Measurements from ENCODE around the gene KLHDC3.
"Not testable (repeated sequence)": the region's sequence is repeated elsewhere in the genome, so short reads cannot be mapped to it uniquely, and the experiment has no call there.

The KLHDC3 gene

GRCh38 chr6:43037197-43037596, 23.1 kb downstream of the KLHDC3 start:
- no peaks in the 10 kb centered on the region for H3K4me1 ChIP-seq (ENCODE audit: control insufficient read depth, insufficient read depth, low read length)
- H3K9ac ChIP-seq (ENCODE audit: low read length): no peak overlapping the region
- peaks cover 24% of the 10 kb centered on the region for H3K36me3 ChIP-seq (ENCODE audit: control insufficient read depth, insufficient read depth, low read length)
- no peaks in the 10 kb centered on the region for H3K27me3 ChIP-seq (ENCODE audit: control insufficient read depth, insufficient read depth, low read length)
- no peak overlapping the region for H3K27ac ChIP-seq (ENCODE audit: low read depth, low read length)
- H3K4me3 ChIP-seq (ENCODE audit: low read length): no peak overlapping the region

- H3K36me3 ChIP-seq (ENCODE audit: control insufficient read depth, insufficient read depth, low read length): peaks cover 22% of the 10 kb centered on the region
Measured at GRCh38 chr6:43037706-43038105, 23.7 kb downstream of the KLHDC3 start.

GRCh38 chr6:43038727-43039126, 24.7 kb downstream of the KLHDC3 start:
- no peak overlapping the region for H3K27ac ChIP-seq (ENCODE audit: low read depth, low read length)
- no peak overlapping the region for H3K9ac ChIP-seq (ENCODE audit: low read length)
- no peaks in the 10 kb centered on the region for H3K27me3 ChIP-seq (ENCODE audit: control insufficient read depth, insufficient read depth, low read length)
- H3K36me3 ChIP-seq (ENCODE audit: control insufficient read depth, insufficient read depth, low read length): peaks cover 22% of the 10 kb centered on the region
- H3K4me3 ChIP-seq (ENCODE audit: low read length): no peak overlapping the region
- H3K4me1 ChIP-seq (ENCODE audit: control insufficient read depth, insufficient read depth, low read length): no peaks in the 10 kb centered on the region

More at GRCh38 chr6:43037706-43038105, 23.7 kb downstream of the KLHDC3 start:
- no peak overlapping the region for H3K27ac ChIP-seq (ENCODE audit: low read depth, low read length)
- no peaks in the 10 kb centered on the region for H3K27me3 ChIP-seq (ENCODE audit: control insufficient read depth, insufficient read depth, low read length)
- no peak overlapping the region for H3K9ac ChIP-seq (ENCODE audit: low read length)
- no peak overlapping the region for H3K4me3 ChIP-seq (ENCODE audit: low read length)
- H3K4me1 ChIP-seq (ENCODE audit: control insufficient read depth, insufficient read depth, low read length): no peaks in the 10 kb centered on the region

GRCh38 chr6:43040542-43041257, 26.7 kb downstream of the KLHDC3 start:
- Histone ChIP-seq H3K4me1 (ENCODE audit: control insufficient read depth, insufficient read depth, low read length) (no peaks in the 10 kb centered on the region), H3K27ac (ENCODE audit: low read depth, low read length) (no peak overlapping the region), H3K4me3 (ENCODE audit: low read length) (no peak overlapping the region), H3K9ac (ENCODE audit: low read length) (no peak overlapping the region), H3K36me3 (ENCODE audit: control insufficient read depth, insufficient read depth, low read length) (peaks cover 25% of the 10 kb centered on the region), H3K27me3 (ENCODE audit: control insufficient read depth, insufficient read depth, low read length) (no peaks in the 10 kb centered on the region)

- H3K27ac ChIP-seq (ENCODE audit: low read depth, low read length); H3K27me3 ChIP-seq (ENCODE audit: control insufficient read depth, insufficient read depth, low read length); H3K4me1 ChIP-seq (ENCODE audit: control insufficient read depth, insufficient read depth, low read length); H3K4me3 ChIP-seq (ENCODE audit: low read length); H3K9ac ChIP-seq (ENCODE audit: low read length): not testable (repeated sequence)
- H3K36me3 ChIP-seq (ENCODE audit: control insufficient read depth, insufficient read depth, low read length): peaks cover 29% of the 10 kb centered on the region
Measured at GRCh38 chr6:43041475-43041874, 27.4 kb downstream of the KLHDC3 start.

GRCh38 chr6:43043310-43043709, 29.3 kb downstream of the KLHDC3 start:
- peaks cover 17% of the 10 kb centered on the region for H3K36me3 ChIP-seq (ENCODE audit: control insufficient read depth, insufficient read depth, low read length)
- no peaks in the 10 kb centered on the region for H3K27me3 ChIP-seq (ENCODE audit: control insufficient read depth, insufficient read depth, low read length)
- no peak overlapping the region for H3K4me3 ChIP-seq (ENCODE audit: low read length)
- no peak overlapping the region for H3K27ac ChIP-seq (ENCODE audit: low read depth, low read length)
- no peaks in the 10 kb centered on the region for H3K4me1 ChIP-seq (ENCODE audit: control insufficient read depth, insufficient read depth, low read length)
- no peak overlapping the region for H3K9ac ChIP-seq (ENCODE audit: low read length)

- no peak overlapping the region for H3K27ac ChIP-seq (ENCODE audit: low read depth, low read length)
- peaks cover 21% of the 10 kb centered on the region for H3K36me3 ChIP-seq (ENCODE audit: control insufficient read depth, insufficient read depth, low read length)
- no peak overlapping the region for H3K4me3 ChIP-seq (ENCODE audit: low read length)
- H3K4me1 ChIP-seq (ENCODE audit: control insufficient read depth, insufficient read depth, low read length): no peaks in the 10 kb centered on the region
- no peaks in the 10 kb centered on the region for H3K27me3 ChIP-seq (ENCODE audit: control insufficient read depth, insufficient read depth, low read length)
- no peak overlapping the region for H3K9ac ChIP-seq (ENCODE audit: low read length)
Measured at GRCh38 chr6:43045371-43045930, 31.4 kb downstream of the KLHDC3 start.

GRCh38 chr6:43047998-43048397, 33.9 kb downstream of the KLHDC3 start:
- H3K27me3 ChIP-seq (ENCODE audit: control insufficient read depth, insufficient read depth, low read length): no peaks in the 10 kb centered on the region
- H3K4me3 ChIP-seq (ENCODE audit: low read length): no peak overlapping the region
- peaks cover 17% of the 10 kb centered on the region for H3K36me3 ChIP-seq (ENCODE audit: control insufficient read depth, insufficient read depth, low read length)
- H3K27ac ChIP-seq (ENCODE audit: low read depth, low read length): no peak overlapping the region
- no peak overlapping the region for H3K9ac ChIP-seq (ENCODE audit: low read length)
- H3K4me1 ChIP-seq (ENCODE audit: control insufficient read depth, insufficient read depth, low read length): no peaks in the 10 kb centered on the region

- no peak overlapping the region for H3K9ac ChIP-seq (ENCODE audit: low read length)
- no peak overlapping the region for H3K27ac ChIP-seq (ENCODE audit: low read depth, low read length)
- H3K36me3 ChIP-seq (ENCODE audit: control insufficient read depth, insufficient read depth, low read length): peaks cover 14% of the 10 kb centered on the region
Measured at GRCh38 chr6:43050981-43051380, 36.9 kb downstream of the KLHDC3 start.

GRCh38 chr6:43052225-43052841, 38.3 kb downstream of the KLHDC3 start:
- peak overlapping the region; percentile 83 for H3K27ac ChIP-seq (ENCODE audit: low read depth, low read length)
- H3K4me1 ChIP-seq (ENCODE audit: control insufficient read depth, insufficient read depth, low read length): peaks cover 6% of the 10 kb centered on the region
- H3K4me3 ChIP-seq (ENCODE audit: low read length): peak overlapping the region; percentile 90
- H3K9ac ChIP-seq (ENCODE audit: low read length): no peak overlapping the region
- peaks cover 17% of the 10 kb centered on the region for H3K36me3 ChIP-seq (ENCODE audit: control insufficient read depth, insufficient read depth, low read length)
- H3K27me3 ChIP-seq (ENCODE audit: control insufficient read depth, insufficient read depth, low read length): no peaks in the 10 kb centered on the region

More at GRCh38 chr6:43050981-43051380, 36.9 kb downstream of the KLHDC3 start:
- Histone ChIP-seq H3K4me1 (ENCODE audit: control insufficient read depth, insufficient read depth, low read length) (peaks cover 6% of the 10 kb centered on the region), H3K4me3 (ENCODE audit: low read length) (no peak overlapping the region), H3K27me3 (ENCODE audit: control insufficient read depth, insufficient read depth, low read length) (no peaks in the 10 kb centered on the region)

- Histone ChIP-seq H3K36me3 (ENCODE audit: control insufficient read depth, insufficient read depth, low read length) (peaks cover 17% of the 10 kb centered on the region), H3K9ac (ENCODE audit: low read length) (peak overlapping the region; percentile 96), H3K4me3 (ENCODE audit: low read length) (peak overlapping the region; percentile 90), H3K4me1 (ENCODE audit: control insufficient read depth, insufficient read depth, low read length) (peaks cover 6% of the 10 kb centered on the region), H3K27me3 (ENCODE audit: control insufficient read depth, insufficient read depth, low read length) (no peaks in the 10 kb centered on the region), H3K27ac (ENCODE audit: low read depth, low read length) (peak overlapping the region; percentile 83)
Measured at GRCh38 chr6:43052842-43053544, 38.9 kb downstream of the KLHDC3 start.

- H3K4me1 ChIP-seq (ENCODE audit: control insufficient read depth, insufficient read depth, low read length): peaks cover 10% of the 10 kb centered on the region
- H3K36me3 ChIP-seq (ENCODE audit: control insufficient read depth, insufficient read depth, low read length): peaks cover 17% of the 10 kb centered on the region
- H3K27me3 ChIP-seq (ENCODE audit: control insufficient read depth, insufficient read depth, low read length): no peaks in the 10 kb centered on the region
- H3K27ac ChIP-seq (ENCODE audit: low read depth, low read length): peak within 1 kb of the TSS; percentile 83
- peak within 1 kb of the TSS; percentile 96 for H3K9ac ChIP-seq (ENCODE audit: low read length)
- peak within 1 kb of the TSS; percentile 90 for H3K4me3 ChIP-seq (ENCODE audit: low read length)
Measured at GRCh38 chr6:43053545-43054205, 39.6 kb downstream of the KLHDC3 start, which contains the start of gene CUL7. Gene CUL7, minus strand, starts transcription at chr6:43053851. Its CDS starts 1,063 bp downstream, at chr6:43052788.
